ACC112 (cell line): ENCODE measurements around the gene TTC5.
A peak's percentile ranks its signal among the peaks of the same experiment; 100 is the strongest.

Experiments used
- H2AFZ ChIP-seq: fragments of 200-600 bp; sonication (generic); one replicate; pipeline ENCODE4 v1.6.0; 2017; ENCODE audit warnings: antibody characterized with exemption, low read length; ENCODE audit not compliant: unreplicated experiment
- H3K27ac ChIP-seq: fragments of 200-600 bp; sonication (generic); 2 replicates; pipeline ENCODE4 v1.5.1; 2014; ENCODE audit warnings: low read depth, mild to moderate bottlenecking, antibody characterized with exemption, low read length, moderate library complexity
- H3K27me3 ChIP-seq: fragments of 200-600 bp; sonication (generic); 2 replicates; pipeline ENCODE4 v1.6.1; 2014; ENCODE audit warnings: mild to moderate bottlenecking, antibody characterized with exemption, low read length, moderate library complexity, mixed read lengths; ENCODE audit not compliant: insufficient read depth
- H3K36me3 ChIP-seq: fragments of 200-600 bp; sonication (generic); 2 replicates; pipeline ENCODE4 v1.6.1; 2016; ENCODE audit warnings: mild to moderate bottlenecking, antibody characterized with exemption, low read length, moderate library complexity, mixed read lengths; ENCODE audit not compliant: insufficient read depth
- H3K4me1 ChIP-seq: fragments of 200-600 bp; sonication (generic); one replicate; pipeline ENCODE4 v1.6.1; 2016; ENCODE audit warnings: low read length, mixed read lengths; ENCODE audit not compliant: insufficient read depth, unreplicated experiment, control insufficient read depth
- H3K4me3 ChIP-seq: fragments of 200-600 bp; sonication (generic); 2 replicates; pipeline ENCODE4 v1.5.1; 2014; ENCODE audit warnings: mild to moderate bottlenecking, low read depth, low read length
- H3K79me2 ChIP-seq: fragments of 200-600 bp; sonication (generic); one replicate; pipeline ENCODE4 v1.6.0; 2016; ENCODE audit warnings: low read length; ENCODE audit not compliant: control insufficient read depth, unreplicated experiment, insufficient read depth

The TTC5 gene

DNA sequence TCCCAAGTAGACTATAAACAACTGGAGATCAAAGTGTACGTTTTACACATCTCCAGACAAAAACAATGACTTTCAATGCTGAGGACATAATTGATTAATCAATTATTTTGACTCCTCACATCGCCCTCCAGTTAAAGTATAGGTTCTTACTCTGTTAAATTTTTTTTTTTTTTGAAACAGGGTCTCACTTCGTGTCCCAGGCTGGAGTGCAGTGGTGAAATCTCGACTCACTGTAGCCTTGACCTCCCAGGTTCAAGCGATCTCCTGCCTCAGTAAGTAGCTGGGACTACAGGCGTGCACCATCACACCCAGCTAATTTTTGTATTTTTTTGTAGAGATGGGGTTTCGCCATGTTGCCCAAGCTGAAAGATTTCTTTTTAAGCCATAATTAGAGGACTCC lies 28.3 kb upstream of the TTC5 start:
- Histone ChIP-seq H2AFZ (peak overlapping the region; percentile 92), H3K36me3 (peaks cover 2% of the 10 kb centered on the region; the same call in 1 of the 2 replicates), H3K27ac (no peak overlapping the region), H3K4me3 (no peak overlapping the region; the same call in 1 of the 2 replicates), H3K27me3 (no peaks in the 10 kb centered on the region), H3K79me2 (peaks cover 39% of the 10 kb centered on the region), H3K4me1 (peaks cover 23% of the 10 kb centered on the region)

DNA sequence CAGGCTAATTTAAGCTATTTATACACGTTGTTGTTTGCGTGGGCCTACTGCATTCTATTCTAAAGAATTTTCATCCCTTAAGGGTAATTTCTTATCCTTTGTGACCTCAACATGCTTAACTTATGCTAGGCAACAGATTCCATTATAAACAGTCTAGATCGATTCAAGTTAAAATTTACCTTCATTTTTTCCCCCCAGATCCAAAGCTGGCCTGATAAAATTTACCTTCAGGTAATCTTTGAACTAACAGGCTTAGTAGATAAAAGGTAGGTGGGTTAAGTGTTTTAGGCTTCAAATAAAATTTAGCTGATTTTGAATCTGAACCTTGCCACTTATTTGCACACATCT lies 27.7 kb upstream of the TTC5 start:
- peak overlapping the region; percentile 92 for H2AFZ ChIP-seq
- peaks cover 3% of the 10 kb centered on the region; the same call in 1 of the 2 replicates for H3K36me3 ChIP-seq
- H3K27me3 ChIP-seq: no peaks in the 10 kb centered on the region
- peaks cover 28% of the 10 kb centered on the region for H3K4me1 ChIP-seq
- H3K4me3 ChIP-seq: peak overlapping the region; percentile 93
- H3K79me2 ChIP-seq: peaks cover 45% of the 10 kb centered on the region
- peak overlapping the region; percentile 63 for H3K27ac ChIP-seq

DNA sequence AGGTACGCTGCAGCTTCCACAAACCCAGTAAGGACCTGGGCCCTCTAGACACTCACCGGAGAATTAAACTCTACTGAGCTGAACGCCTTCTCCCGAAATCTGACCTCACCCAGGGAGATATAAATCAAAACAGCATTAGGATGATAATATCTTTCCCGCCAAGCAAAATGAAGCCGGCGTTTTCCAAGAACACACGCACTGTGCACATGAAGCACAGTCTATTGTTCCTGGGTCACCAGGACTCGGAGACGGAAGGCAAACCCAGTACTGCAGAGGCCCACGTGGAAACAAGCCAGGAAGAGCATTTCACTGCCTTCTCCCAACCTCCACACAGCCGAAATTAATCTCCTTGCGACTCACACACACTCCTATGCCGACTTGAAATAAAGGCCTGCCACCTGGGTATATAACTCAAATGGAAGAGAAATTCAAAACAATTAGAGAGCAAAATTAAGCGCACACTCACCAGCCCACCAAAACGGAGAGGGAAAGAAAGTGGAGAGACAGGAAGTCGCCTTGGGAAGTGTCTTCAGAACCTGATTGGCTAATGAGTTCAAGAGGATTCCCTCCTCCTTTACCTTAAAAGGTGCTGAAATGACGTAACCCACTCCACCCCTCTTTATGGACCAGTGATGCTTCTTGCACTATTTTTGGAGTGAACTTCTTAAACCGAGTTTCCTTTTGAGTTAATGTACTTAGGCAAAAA lies 27.2 kb upstream of the TTC5 start, which contains the start of gene CCNB1IP1:
Gene CCNB1IP1 (minus strand): TSS at position 492 of the 706 bp plus-strand sequence. CDS start 16,756 bp downstream, outside the sequence.
- peak within 1 kb of the TSS; percentile 63 for H3K27ac ChIP-seq
- H3K4me1 ChIP-seq: peaks cover 31% of the 10 kb centered on the region
- H3K79me2 ChIP-seq: peaks cover 49% of the 10 kb centered on the region
- peak within 1 kb of the TSS; percentile 93 for H3K4me3 ChIP-seq
- no peaks in the 10 kb centered on the region for H3K27me3 ChIP-seq
- H3K36me3 ChIP-seq: peaks cover 3% of the 10 kb centered on the region; the same call in 1 of the 2 replicates
- peak within 1 kb of the TSS; percentile 92 for H2AFZ ChIP-seq

GRCh38 chr14:20332431-20332787 lies 26.7 kb upstream of the TTC5 start:
- peaks cover 54% of the 10 kb centered on the region for H3K79me2 ChIP-seq

DNA sequence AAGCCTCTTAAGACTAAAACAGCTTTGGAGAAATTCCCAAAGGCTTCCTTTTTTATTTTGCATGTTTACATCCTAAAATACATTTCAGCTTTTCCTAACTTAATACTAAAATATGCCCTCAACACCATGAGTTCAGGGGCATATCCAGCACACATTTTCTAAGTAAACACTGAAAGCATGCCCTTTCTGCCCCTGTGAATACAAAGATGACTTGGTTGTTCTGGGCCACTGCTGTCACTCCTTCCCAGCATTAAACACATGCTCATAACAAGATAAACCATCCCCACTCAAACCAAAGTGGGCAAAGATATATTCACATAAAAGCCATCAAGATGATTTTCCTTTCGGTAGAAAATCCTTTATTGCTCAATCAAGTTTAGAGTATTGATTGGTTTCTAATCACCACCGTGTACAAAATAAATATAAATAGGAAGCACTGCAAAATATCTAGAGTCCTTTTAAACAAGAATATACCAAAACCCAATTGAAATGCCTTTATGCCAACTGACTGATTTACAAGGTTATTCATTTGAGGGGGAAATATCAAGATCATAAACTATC lies 25.4 kb upstream of the TTC5 start:
- H3K4me1 ChIP-seq: peaks cover 38% of the 10 kb centered on the region
- H3K36me3 ChIP-seq: peaks cover 13% of the 10 kb centered on the region
- no peak overlapping the region for H3K27ac ChIP-seq
- no peaks in the 10 kb centered on the region for H3K27me3 ChIP-seq
- H3K4me3 ChIP-seq: peak overlapping the region; percentile 31
- H3K79me2 ChIP-seq: peaks cover 65% of the 10 kb centered on the region
- no peak overlapping the region for H2AFZ ChIP-seq

More at GRCh38 chr14:20332431-20332787, 26.7 kb upstream of the TTC5 start:
- Histone ChIP-seq H3K36me3 (peaks cover 3% of the 10 kb centered on the region; the same call in 1 of the 2 replicates), H3K27ac (peak overlapping the region; percentile 63), H3K27me3 (no peaks in the 10 kb centered on the region), H3K4me1 (peaks cover 37% of the 10 kb centered on the region), H3K4me3 (peak overlapping the region; percentile 93), H2AFZ (peak overlapping the region; percentile 92)

DNA sequence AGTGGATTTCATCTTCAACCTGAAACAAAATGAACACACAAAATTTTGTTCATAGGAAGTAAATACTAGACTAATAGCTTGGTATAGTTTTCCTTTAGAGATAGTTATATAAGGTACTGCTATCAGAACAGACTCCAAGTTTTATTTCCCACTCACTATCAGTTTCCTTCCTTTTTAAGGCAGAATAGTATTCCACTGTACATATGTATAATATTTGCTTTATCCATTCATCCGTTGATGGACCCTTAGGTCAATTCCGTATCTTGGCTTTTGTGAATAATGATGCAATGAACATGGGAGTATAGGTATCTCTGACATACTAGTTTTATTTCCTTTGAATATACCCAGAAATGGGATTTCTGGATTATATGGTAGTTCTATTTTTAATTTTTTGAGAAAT lies 23.6 kb upstream of the TTC5 start:
- Histone ChIP-seq H3K4me3 (no peak overlapping the region), H3K27ac (no peak overlapping the region), H3K27me3 (no peaks in the 10 kb centered on the region), H3K36me3 (peaks cover 25% of the 10 kb centered on the region), H3K4me1 (peaks cover 38% of the 10 kb centered on the region), H2AFZ (no peak overlapping the region), H3K79me2 (peaks cover 65% of the 10 kb centered on the region)

- no peak overlapping the region for H3K4me3 ChIP-seq
- peaks cover 26% of the 10 kb centered on the region for H3K36me3 ChIP-seq
- H3K27me3 ChIP-seq: no peaks in the 10 kb centered on the region
- no peak overlapping the region for H2AFZ ChIP-seq
- H3K79me2 ChIP-seq: peaks cover 65% of the 10 kb centered on the region
- peaks cover 36% of the 10 kb centered on the region for H3K4me1 ChIP-seq
- peak overlapping the region; percentile 8; the same call in 1 of the 2 replicates for H3K27ac ChIP-seq
Measured at GRCh38 chr14:20328705-20329104, 23.0 kb upstream of the TTC5 start.

- peaks cover 56% of the 10 kb centered on the region for H3K79me2 ChIP-seq
- peak overlapping the region; percentile 11; the same call in 1 of the 2 replicates for H3K27ac ChIP-seq
- H3K4me3 ChIP-seq: no peak overlapping the region; the same call in 1 of the 2 replicates
Measured at GRCh38 chr14:20327005-20327869, 21.5 kb upstream of the TTC5 start.

GRCh38 chr14:20317720-20318119 lies 12.0 kb upstream of the TTC5 start:
- Histone ChIP-seq H3K27ac (no peak overlapping the region), H3K79me2 (peaks cover 3% of the 10 kb centered on the region), H3K27me3 (no peaks in the 10 kb centered on the region), H2AFZ (no peak overlapping the region), H3K36me3 (peaks cover 27% of the 10 kb centered on the region), H3K4me1 (no peaks in the 10 kb centered on the region), H3K4me3 (no peak overlapping the region)

More at GRCh38 chr14:20327005-20327869, 21.5 kb upstream of the TTC5 start:
- Histone ChIP-seq H3K27me3 (no peaks in the 10 kb centered on the region), H3K4me1 (peaks cover 32% of the 10 kb centered on the region), H3K36me3 (peaks cover 26% of the 10 kb centered on the region), H2AFZ (no peak overlapping the region)

GRCh38 chr14:20314026-20314425 lies 8.3 kb upstream of the TTC5 start:
- Histone ChIP-seq H3K36me3 (peaks cover 28% of the 10 kb centered on the region), H3K4me3 (no peak overlapping the region), H3K27me3 (no peaks in the 10 kb centered on the region), H3K79me2 (peaks cover under 1% of the 10 kb centered on the region), H2AFZ (no peak overlapping the region), H3K4me1 (no peaks in the 10 kb centered on the region), H3K27ac (no peak overlapping the region)
